HG02610 (cell line): ENCODE results near the gene PPIP5K1.

Experiments
- ATAC-seq: cut with Tn5 transposase; IDR thresholded peaks from one replicate; pipeline ENCODE4 v1.9.1; 2021; ENCODE audit warnings: mild to moderate bottlenecking, moderate library complexity; ENCODE audit not compliant: unreplicated experiment

Gene PPIP5K1

DNA sequence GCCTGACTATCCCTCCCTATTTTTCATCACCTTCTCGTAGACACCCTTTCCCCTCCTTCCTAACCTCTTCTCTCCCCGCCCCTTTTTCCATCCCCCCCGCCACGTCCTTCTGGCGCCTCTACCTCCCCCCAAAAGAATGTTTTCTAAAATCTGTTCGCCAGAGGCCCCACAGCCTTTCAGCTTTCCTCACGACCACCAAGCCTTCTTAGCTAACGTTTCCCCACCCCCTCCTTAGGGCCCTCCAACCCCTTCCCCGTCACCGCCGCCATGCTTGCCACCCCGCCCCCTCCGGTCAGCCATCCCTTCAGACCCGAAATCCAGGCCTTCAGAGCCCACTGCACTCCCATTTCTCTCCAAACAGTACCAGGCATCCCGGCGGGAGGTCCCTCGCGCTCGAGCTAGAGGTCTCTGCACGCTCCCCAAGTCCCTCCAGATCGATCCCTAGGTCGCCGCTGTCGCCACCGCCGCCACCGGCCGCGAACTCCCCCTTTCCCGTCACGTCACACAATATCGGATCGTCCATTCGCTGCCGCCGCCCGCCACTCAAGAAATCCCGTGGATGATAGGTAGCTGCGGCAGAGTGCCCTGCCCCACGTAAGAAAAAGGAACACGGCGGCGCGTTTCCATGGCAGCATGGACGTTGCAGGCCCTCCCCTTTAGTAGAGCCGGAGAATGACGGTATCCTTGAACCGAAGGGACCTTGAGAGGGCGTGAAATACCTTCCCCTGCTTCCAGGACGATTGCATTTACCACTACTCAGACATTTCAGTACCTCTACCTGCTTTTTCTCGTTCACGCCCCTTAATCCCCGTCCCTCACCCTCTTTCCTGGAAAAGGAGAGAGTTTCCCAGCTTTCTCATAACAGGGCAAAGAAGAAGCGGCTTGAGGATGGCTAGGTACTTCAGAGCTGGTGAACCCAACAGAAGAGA, 97.1 kb downstream of the PPIP5K1 start, which contains the start of gene TP53BP1:
TSS of gene TP53BP1 (minus strand) at position 484 of the 929 bp plus-strand sequence. CDS start at position 371, 113 bp downstream.
- ATAC-seq = peak; percentile 98

DNA sequence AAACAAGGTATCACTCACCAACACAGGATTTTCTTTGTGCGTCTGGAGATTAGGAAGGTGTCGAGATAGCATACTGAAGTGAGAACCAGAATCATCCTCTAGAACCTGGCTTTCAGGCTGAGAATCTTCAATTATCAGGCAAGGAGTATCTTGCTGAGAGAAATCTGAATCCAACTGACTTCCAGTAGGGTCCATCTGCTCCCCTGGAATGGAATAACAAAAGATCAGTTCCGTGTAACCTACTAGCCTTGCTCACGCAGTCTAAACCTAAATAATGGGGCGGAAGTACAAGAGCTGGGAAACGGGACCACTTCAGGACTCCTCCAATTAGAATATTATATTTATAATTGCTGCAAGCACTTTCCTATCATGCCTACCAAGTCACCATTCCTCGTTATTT, 97.7 kb downstream of the PPIP5K1 start:
- ATAC-seq = no peak

GRCh38 chr15:43489191-43489590, 100.8 kb downstream of the PPIP5K1 start:
- ATAC-seq = no peak

DNA sequence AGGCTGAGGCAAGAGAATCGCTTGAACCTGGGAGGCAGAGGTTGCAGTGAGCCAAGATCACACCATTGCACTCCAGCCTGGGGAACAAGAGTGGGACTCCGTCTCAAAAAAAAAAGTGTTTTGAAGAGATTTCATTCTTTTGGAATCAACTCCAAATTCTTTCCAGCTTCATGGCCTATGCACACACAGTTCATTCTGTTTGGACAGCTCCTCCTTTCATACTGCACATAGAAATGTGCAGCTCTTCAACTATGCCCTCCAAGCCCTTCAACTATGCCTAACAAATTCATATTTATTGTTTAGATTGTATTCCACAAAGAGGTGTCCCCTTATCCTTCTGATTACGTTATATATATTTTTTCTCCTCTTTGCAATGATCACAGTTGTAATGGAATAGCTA, 101.2 kb downstream of the PPIP5K1 start:
- no peak for ATAC-seq

DNA sequence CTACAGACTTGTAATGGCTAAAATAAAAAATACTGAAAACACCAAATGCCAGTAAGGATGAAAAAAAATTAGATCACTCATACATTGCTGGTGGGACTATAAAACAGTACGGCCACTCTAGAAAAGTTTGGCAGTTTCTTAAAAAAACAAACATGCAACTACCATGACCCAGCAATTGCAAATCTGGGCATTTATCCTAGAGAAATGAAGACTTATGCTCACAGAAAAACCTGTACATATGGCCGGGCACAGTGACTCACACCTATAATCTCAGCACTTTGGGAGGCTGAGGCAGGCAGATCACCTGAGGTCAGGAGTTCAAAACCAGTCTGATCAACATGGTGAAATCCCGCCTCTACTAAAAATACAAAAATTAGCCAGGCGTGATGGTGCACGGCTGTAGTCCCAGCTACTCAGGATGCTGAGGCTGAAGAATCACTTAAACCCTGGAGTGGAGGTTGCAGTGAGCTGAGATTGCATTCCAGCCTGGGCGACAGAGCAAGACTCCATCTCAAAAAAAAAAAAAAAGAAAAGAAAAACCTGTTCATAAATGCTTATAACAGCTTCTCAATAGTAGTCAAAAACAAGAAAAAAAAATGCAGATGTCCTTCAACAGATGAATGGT, 102.6 kb downstream of the PPIP5K1 start:
- ATAC-seq = no peak

DNA sequence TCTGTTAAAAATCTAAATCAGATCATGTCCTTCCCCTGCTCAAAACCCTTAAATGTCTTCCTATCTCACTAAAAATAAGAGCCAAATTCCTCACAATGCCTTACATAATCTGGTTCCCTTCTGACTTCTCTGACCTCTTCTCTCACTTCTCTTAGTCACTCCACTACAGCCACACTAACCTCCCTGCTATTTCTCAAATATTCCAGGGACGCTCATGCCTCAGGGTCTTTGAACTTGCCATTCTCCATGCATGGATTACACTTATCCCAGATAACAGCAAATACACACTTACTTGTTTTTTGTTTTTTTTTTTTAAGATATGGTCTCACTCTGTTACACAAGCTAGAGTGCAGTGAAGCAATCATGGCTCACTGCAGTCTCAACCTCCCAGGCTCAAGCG, 105.6 kb downstream of the PPIP5K1 start:
- ATAC-seq = no peak
